HG03460 (cell line): Measurements from ENCODE around the gene FCMR.
"Not testable (repeated sequence)": the region's sequence is repeated elsewhere in the genome, so short reads cannot be mapped to it uniquely, and the experiment has no call there.

Source experiments
- ATAC-seq: cut with Tn5 transposase; IDR thresholded peaks from one replicate; pipeline ENCODE4 v1.9.1; 2021; ENCODE audit not compliant: unreplicated experiment

FCMR gene

GRCh38 chr1:206924592-206925105 lies 2.9 kb upstream of the FCMR start:
- ATAC-seq: peak; percentile 26

- not testable (repeated sequence) for ATAC-seq
Observed at GRCh38 chr1:206923961-206924557, 2.3 kb upstream of the FCMR start.

GRCh38 chr1:206923009-206923960 lies 1.5 kb upstream of the FCMR start:
- ATAC-seq: peak; percentile 55

- no peak for ATAC-seq
Observed at GRCh38 chr1:206922524-206922923, 783 bp upstream of the FCMR start.

- no peak for ATAC-seq
Observed at GRCh38 chr1:206918076-206918475, 3.7 kb downstream of the FCMR start.

- ATAC-seq: no peak
Observed at GRCh38 chr1:206916000-206916709, 5.6 kb downstream of the FCMR start.

GRCh38 chr1:206915030-206915735 lies 6.6 kb downstream of the FCMR start:
- ATAC-seq: no peak

- ATAC-seq: no peak
Observed at GRCh38 chr1:206913766-206914537, 7.8 kb downstream of the FCMR start.

GRCh38 chr1:206912445-206913095 lies 9.2 kb downstream of the FCMR start:
- no peak for ATAC-seq

- no peak for ATAC-seq
Observed at GRCh38 chr1:206911064-206911663, 10.6 kb downstream of the FCMR start.

- no peak for ATAC-seq
Observed at GRCh38 chr1:206909883-206910318, 11.8 kb downstream of the FCMR start.

- no peak for ATAC-seq
Observed at GRCh38 chr1:206909161-206909882, 12.4 kb downstream of the FCMR start.

- ATAC-seq: no peak
Observed at GRCh38 chr1:206908038-206908437, 13.7 kb downstream of the FCMR start.

- no peak for ATAC-seq
Observed at GRCh38 chr1:206907304-206907991, 14.3 kb downstream of the FCMR start.

GRCh38 chr1:206905295-206906164 lies 16.2 kb downstream of the FCMR start:
- ATAC-seq: peak; percentile 74

GRCh38 chr1:206904423-206905142 lies 17.2 kb downstream of the FCMR start:
- no peak for ATAC-seq
